Spleen (tissue), 11 donors: Measurements from ENCODE around the gene CAPZA2. TPM values are rescaled to one million over a fixed set of nuclear protein-coding genes. Genes with fewer than 3 reads are reported as not detected.

Source experiments
- DNase-seq: peaks from one replicate; pipeline ENCODE4 v3.0.0-alpha.2; 2020
- H3K27ac ChIP-seq, 8 donors: fragments of 200-600 bp; sonication (generic) in 7 of 8; 1 replicate in 4 of 8; 2 replicates in 4 of 8; pipeline versions ENCODE4 v1.5.0 to v1.8.0; 2016 to 2021; ENCODE audit warnings: inconsistent platforms in 4 of 8, mild to moderate bottlenecking in 4 of 8, moderate library complexity in 1 of 8
- H3K27me3 ChIP-seq, 7 donors: fragments of 200-600 bp; sonication (generic) in 6 of 7; replicated peaks in 1 of 7; 1 replicate in 4 of 7; 2 replicates in 3 of 7; pipeline versions ENCODE4 v1.5.0 to v1.8.0; 2016 to 2021; ENCODE audit warnings: inconsistent platforms in 3 of 7, mild to moderate bottlenecking in 1 of 7
- H3K36me3 ChIP-seq, 6 donors: fragments of 200-600 bp; sonication (generic) in 5 of 6; 1 replicate in 4 of 6; 2 replicates in 2 of 6; pipeline versions ENCODE4 v1.5.0 to v1.8.0; 2016 to 2021; ENCODE audit warnings: inconsistent platforms in 2 of 6
- H3K4me1 ChIP-seq, 6 donors: fragments of 200-600 bp; sonication (generic) in 5 of 6; 1 replicate in 3 of 6; 2 replicates in 3 of 6; pipeline versions ENCODE4 v1.5.0 to v1.8.0; 2016 to 2021; ENCODE audit warnings: inconsistent platforms in 3 of 6
- H3K4me3 ChIP-seq, 8 donors: fragments of 200-600 bp; sonication (generic) in 7 of 8; 1 replicate in 4 of 8; 2 replicates in 4 of 8; pipeline versions ENCODE4 v1.5.0 to v1.8.0; 2016 to 2021; ENCODE audit warnings: inconsistent platforms in 4 of 8, mild to moderate bottlenecking in 4 of 8, moderate library complexity in 2 of 8
- H3K9me3 ChIP-seq, 8 donors: fragments of 200-600 bp; sonication (generic) in 7 of 8; 1 replicate in 4 of 8; 2 replicates in 4 of 8; pipeline versions ENCODE4 v1.5.0 to v1.8.0; 2016 to 2021; ENCODE audit warnings: inconsistent platforms in 4 of 8
- CTCF ChIP-seq, 11 experiments: fragments of 200-600 bp in 7 of 11; fragments of 450-650 bp in 4 of 11; sonication (generic) in 4 of 11; IDR thresholded peaks in 8 of 11; conservative IDR thresholded peaks in 3 of 11; 1 replicate in 7 of 11; 2 replicates in 4 of 11; pipeline versions ENCODE4 v1.4.0 to v1.8.0; 2016 to 2021; ENCODE audit warnings: antibody characterized with exemption in 11 of 11, inconsistent platforms in 4 of 11, mild to moderate bottlenecking in 1 of 11
- POLR2A ChIP-seq, 3 donors: fragments of 450-650 bp; IDR thresholded peaks; one replicate each; pipeline ENCODE4 v1.5.1; 2017; ENCODE audit warnings: antibody characterized with exemption in 3 of 3, mild to moderate bottlenecking in 1 of 3
- POLR2AphosphoS5 ChIP-seq, 3 donors: sonication (generic); formaldehyde crosslinking; IDR thresholded peaks; one replicate each; pipeline ENCODE4 v1.5.1; 2017; ENCODE audit warnings: antibody characterized with exemption in 3 of 3
- WGBS, 5 donors: extraction: QIAGEN DNeasy Blood & Tissue Kit in 3 of 5; methylation state at CpG; one replicate each; pipeline versions ENCODE4 v1.1.5 to v1.1.7; 2013 to 2018; 5-methylcytosine and 5-hydroxymethylcytosine counted together
- intact Hi-C: fragments of 100-400 bp; cut with DNase I; formaldehyde crosslinking; loops from one replicate; pipeline ENCODE4 v1.15.0; 2023; ENCODE audit warnings: low total_unique reads
- polyA plus RNA-seq, 3 donors: library from polyadenylated mRNA; stranded (reverse); fragments of 200-250 nt; gene quantifications; one replicate each; pipeline ENCODE4 v1.2.1, GENCODE V29; 2013
- total RNA-seq, 7 donors: library from RNA; depleted of rRNA in 3 of 7; stranded (reverse); fragments of >200 nt in 3 of 7; fragmentation: NEBNext Ultra II Directional in 4 of 7; extraction: Animal tissue kit (Norgen Biotek cat#: 25700) in 4 of 7; gene quantifications; one replicate each; pipeline versions ENCODE4 v1.1.0 to v1.2.1, GENCODE V29; 2016 to 2021
- donor health status: healthy with polysubstance abuse.
- donor health status: DM: no; HTN: no; CAD: no; lungs with moderate emphysema.
- donor health status: DM: no; HTN: no; CAD: no.
- donor health status: Bipolar disorder and iron deficiency.
- donor health status: healthy.
- donor health status: DM: no; HTN: no; CAD: no.
- donor health status: DM: yes; HTN: yes; CAD: no.

Gene CAPZA2
- total and polyA plus RNA-seq, 10 donors, result 27.6 to 263 (median 124) TPM

GRCh38 chr7:116952635-116953371, 90.4 kb downstream of the CAPZA2 start:
- peak overlapping the region; percentile 91 to 98 (median 96) for H3K27ac ChIP-seq
- WGBS, 5 donors, result 7 to 14% (median 11%) methylated on average over 25 of the region's 25 CpGs
- peak overlapping the region; percentile 62 to 80 (median 68) for H3K4me3 ChIP-seq
- no peaks in the 10 kb centered on the region for H3K36me3 ChIP-seq
- no peaks in the 10 kb centered on the region for H3K27me3 ChIP-seq
- intact Hi-C loops, result no loop called here
- TF ChIP-seq CTCF (IDR thresholded peaks at IDR 0.05 in 8 of 11, conservative IDR thresholded peaks at IDR 0.05 in 3 of 11), result no peak
- no peak for TF ChIP-seq POLR2A (IDR thresholded peaks at IDR 0.05)
- no peak for TF ChIP-seq POLR2AphosphoS5 (IDR thresholded peaks at IDR 0.05)
- no peaks in the 10 kb centered on the region for H3K9me3 ChIP-seq
- H3K4me1 ChIP-seq, result peaks cover 11 to 40% (median 28%) of the 10 kb centered on the region in 6 donors
- no peak for DNase-seq

GRCh38 chr7:116953372-116953905, 91.1 kb downstream of the CAPZA2 start, which contains the start of gene ST7:
ST7 (plus strand) TSS chr7:116953501; CDS start chr7:116953541, 40 bp downstream.
- intact Hi-C loops, result no loop called here
- H3K4me1 ChIP-seq, result peaks cover 11 to 40% (median 28%) of the 10 kb centered on the region in 6 donors
- peak; percentile 88 for DNase-seq
- TF ChIP-seq CTCF (IDR thresholded peaks at IDR 0.05 in 8 of 11, conservative IDR thresholded peaks at IDR 0.05 in 3 of 11) (no peak), POLR2AphosphoS5 (IDR thresholded peaks at IDR 0.05) (peak in 1 of 3 donors; percentile 50)
- H3K27me3 ChIP-seq, result no peaks in the 10 kb centered on the region
- H3K9me3 ChIP-seq, result no peaks in the 10 kb centered on the region
- no peaks in the 10 kb centered on the region for H3K36me3 ChIP-seq
- 0 to 1% (median 0%) methylated on average over 34 to 77 of the region's 77 CpGs for WGBS, 5 donors
- H3K27ac ChIP-seq, result peak within 1 kb of the TSS; percentile 91 to 98 (median 96)
- H3K4me3 ChIP-seq, result peak within 1 kb of the TSS; percentile 62 to 80 (median 68)

GRCh38 chr7:116953906-116954838, 91.8 kb downstream of the CAPZA2 start:
- Histone ChIP-seq H3K4me3 (peak overlapping the region; percentile 62 to 80 (median 68)), H3K9me3 (no peaks in the 10 kb centered on the region), H3K36me3 (no peaks in the 10 kb centered on the region), H3K27me3 (no peaks in the 10 kb centered on the region), H3K4me1 (peaks cover 11 to 40% (median 28%) of the 10 kb centered on the region in 6 donors), H3K27ac (peak overlapping the region; percentile 91 to 98 (median 96))
- intact Hi-C loops, result no loop called here
- DNase-seq, result peak; percentile 90
- 1 to 4% (median 1%) methylated on average over 14 to 63 of the region's 63 CpGs for WGBS, 5 donors
- TF ChIP-seq POLR2AphosphoS5 (IDR thresholded peaks at IDR 0.05) (peak; percentile 31 to 63 (median 45)), POLR2A (IDR thresholded peaks at IDR 0.05) (no peak), CTCF (IDR thresholded peaks at IDR 0.05 in 8 of 11, conservative IDR thresholded peaks at IDR 0.05 in 3 of 11) (no peak)
